Calu3 (cell line): ENCODE measurements around the gene MTURN. TPM values are rescaled to one million over a fixed set of nuclear protein-coding genes. Genes with fewer than 3 reads are reported as not detected.

Source experiments
- BruUV-seq: library from RNA; stranded (reverse); fragments of 400-500 nt; replicated peaks from 2 replicates; lab custom pipeline; 2021; lab: Mats Ljungman, UMichigan
- CTCF ChIA-PET: fragments of 300-600 bp; sonication (Branson Sonifier 250); formaldehyde crosslinking; loops from one replicate; lab custom pipeline; 2022; ENCODE audit warnings: antibody characterized with exemption; lab: Charles Lee
- DNase-seq: peaks from one replicate; pipeline ENCODE4 v3.0.0; 2022
- H3K27ac Mint-ChIP-seq: one replicate; pipeline ENCODE4 v1.8.0; 2022; ENCODE audit warnings: mixed read lengths; ENCODE audit not compliant: unreplicated experiment
- H3K27me3 Mint-ChIP-seq: one replicate; pipeline ENCODE4 v1.8.0; 2022; ENCODE audit warnings: mixed read lengths; ENCODE audit not compliant: unreplicated experiment
- H3K36me3 Mint-ChIP-seq: one replicate; pipeline ENCODE4 v1.8.0; 2022; ENCODE audit warnings: mild to moderate bottlenecking, moderate library complexity, mixed read lengths; ENCODE audit not compliant: insufficient read depth, unreplicated experiment
- H3K4me1 Mint-ChIP-seq: one replicate; pipeline ENCODE4 v1.8.0; 2022; ENCODE audit warnings: mild to moderate bottlenecking, low read depth, mixed read lengths; ENCODE audit not compliant: unreplicated experiment
- H3K4me3 Mint-ChIP-seq: one replicate; pipeline ENCODE4 v1.8.0; 2022; ENCODE audit warnings: mild to moderate bottlenecking, low read depth, moderate library complexity, mixed read lengths; ENCODE audit not compliant: unreplicated experiment
- H3K9me3 Mint-ChIP-seq: one replicate; pipeline ENCODE4 v1.8.0; 2022; ENCODE audit warnings: low read depth, mixed read lengths; ENCODE audit not compliant: unreplicated experiment
- intact Hi-C: fragments of 100-400 bp; cut with micrococcal nuclease; formaldehyde crosslinking; loops from one replicate; pipeline ENCODE4 v1.10.0; 2022; ENCODE audit not compliant: unreplicated experiment
- total RNA-seq: library from RNA; stranded (reverse); gene quantifications from 2 replicates; pipeline ENCODE4 v1.2.3, GENCODE V29; 2022
- TF ChIP-seq, protein P1 (sequence below): fragments of 200-600 bp; IDR thresholded peaks from one replicate; pipeline ENCODE4 v1.8.0; 2022; ENCODE audit warnings: antibody characterized with exemption; ENCODE audit not compliant: unreplicated experiment

The MTURN gene
- total RNA-seq, 1 experiment from 2014 or later = 6.5 TPM

DNA sequence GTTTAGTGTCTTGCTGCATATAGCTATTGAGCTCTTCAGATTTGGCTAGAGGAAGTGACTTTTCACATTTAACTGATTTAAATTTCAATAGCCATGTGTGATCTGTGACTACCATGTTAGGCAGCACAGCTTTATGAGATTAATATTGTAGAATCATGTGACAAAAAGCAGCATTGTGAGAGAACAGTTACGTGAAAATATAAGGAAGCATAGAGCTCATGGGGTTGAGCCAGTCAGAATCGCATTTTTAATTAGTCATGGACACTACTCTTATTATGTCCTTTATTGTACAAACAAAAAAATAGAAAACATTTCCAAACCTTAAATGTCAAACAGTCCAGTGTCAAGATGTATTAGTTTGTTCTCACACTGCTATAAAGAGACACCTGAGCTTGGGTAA is 48.0 kb downstream of the MTURN start:
- TF ChIP-seq, protein P1, sequence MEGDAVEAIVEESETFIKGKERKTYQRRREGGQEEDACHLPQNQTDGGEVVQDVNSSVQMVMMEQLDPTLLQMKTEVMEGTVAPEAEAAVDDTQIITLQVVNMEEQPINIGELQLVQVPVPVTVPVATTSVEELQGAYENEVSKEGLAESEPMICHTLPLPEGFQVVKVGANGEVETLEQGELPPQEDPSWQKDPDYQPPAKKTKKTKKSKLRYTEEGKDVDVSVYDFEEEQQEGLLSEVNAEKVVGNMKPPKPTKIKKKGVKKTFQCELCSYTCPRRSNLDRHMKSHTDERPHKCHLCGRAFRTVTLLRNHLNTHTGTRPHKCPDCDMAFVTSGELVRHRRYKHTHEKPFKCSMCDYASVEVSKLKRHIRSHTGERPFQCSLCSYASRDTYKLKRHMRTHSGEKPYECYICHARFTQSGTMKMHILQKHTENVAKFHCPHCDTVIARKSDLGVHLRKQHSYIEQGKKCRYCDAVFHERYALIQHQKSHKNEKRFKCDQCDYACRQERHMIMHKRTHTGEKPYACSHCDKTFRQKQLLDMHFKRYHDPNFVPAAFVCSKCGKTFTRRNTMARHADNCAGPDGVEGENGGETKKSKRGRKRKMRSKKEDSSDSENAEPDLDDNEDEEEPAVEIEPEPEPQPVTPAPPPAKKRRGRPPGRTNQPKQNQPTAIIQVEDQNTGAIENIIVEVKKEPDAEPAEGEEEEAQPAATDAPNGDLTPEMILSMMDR = no peak
- Mint-ChIP-seq H3K27ac (no peak overlapping the region), H3K27me3 (no peaks in the 10 kb centered on the region), H3K4me1 (no peaks in the 10 kb centered on the region), H3K4me3 (no peak overlapping the region), H3K9me3 (peaks cover 6% of the 10 kb centered on the region), H3K36me3 (no peaks in the 10 kb centered on the region)
- intact Hi-C loops = no loop called here
- BruUV-seq = no TSS peak
- no peak for DNase-seq
- CTCF ChIA-PET = interaction anchor here (0.6 to 1.4 kb wide), 6 partner anchors 8 to 108 kb away, joined by 3 to 4 read pairs (median 3); no protein-coding TSS in a partner anchor

DNA sequence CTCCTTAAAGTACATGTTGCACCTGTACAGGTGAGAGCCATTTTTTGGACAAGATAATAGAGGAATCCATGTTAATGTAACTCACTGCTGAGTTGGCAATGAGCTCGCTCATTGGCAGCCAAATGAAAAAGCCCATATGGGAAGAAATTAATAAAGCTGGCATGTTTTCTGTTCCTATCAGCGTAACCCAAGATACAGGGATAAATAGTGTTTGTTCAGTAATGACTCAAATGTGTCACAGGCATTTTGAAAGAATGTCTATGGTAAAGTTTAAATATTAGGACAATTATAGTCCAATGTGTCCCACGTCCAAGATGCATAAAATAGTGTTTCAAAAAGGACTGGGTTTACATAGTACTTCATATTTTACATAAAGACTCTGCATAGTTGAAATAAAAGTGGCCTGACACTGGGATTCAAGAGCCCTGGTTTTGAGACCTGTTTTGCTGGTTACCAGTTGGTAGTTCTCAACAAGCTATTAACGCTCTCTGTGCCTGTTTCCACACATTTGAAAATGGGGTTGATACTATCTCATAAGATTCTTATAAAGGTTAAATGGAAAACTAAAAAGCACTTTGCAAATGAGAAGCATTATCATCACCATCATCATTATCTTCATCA is 49.1 kb downstream of the MTURN start:
- Mint-ChIP-seq H3K4me3 (no peak overlapping the region), H3K4me1 (no peaks in the 10 kb centered on the region), H3K36me3 (no peaks in the 10 kb centered on the region), H3K27ac (no peak overlapping the region), H3K9me3 (peaks cover 11% of the 10 kb centered on the region), H3K27me3 (no peaks in the 10 kb centered on the region)
- DNase-seq = no peak
- CTCF ChIA-PET = interaction anchor here (0.9 to 1.4 kb wide), 5 partner anchors 8 to 42 kb away, joined by 3 to 4 read pairs (median 3); no protein-coding TSS in a partner anchor
- intact Hi-C loops = no loop called here
- BruUV-seq = no TSS peak
- TF ChIP-seq, protein P1 = no peak

- Mint-ChIP-seq H3K36me3 (no peaks in the 10 kb centered on the region), H3K27ac (no peak overlapping the region), H3K27me3 (no peaks in the 10 kb centered on the region), H3K4me3 (no peak overlapping the region), H3K4me1 (no peaks in the 10 kb centered on the region), H3K9me3 (peaks cover 13% of the 10 kb centered on the region)
- BruUV-seq = no TSS peak
- CTCF ChIA-PET = no interaction called here
- DNase-seq = no peak
- TF ChIP-seq, protein P1 = no peak
- intact Hi-C loops = no loop called here
These were observed 50.2 kb downstream of the MTURN start for GRCh38 chr7:30184791-30185487.

DNA sequence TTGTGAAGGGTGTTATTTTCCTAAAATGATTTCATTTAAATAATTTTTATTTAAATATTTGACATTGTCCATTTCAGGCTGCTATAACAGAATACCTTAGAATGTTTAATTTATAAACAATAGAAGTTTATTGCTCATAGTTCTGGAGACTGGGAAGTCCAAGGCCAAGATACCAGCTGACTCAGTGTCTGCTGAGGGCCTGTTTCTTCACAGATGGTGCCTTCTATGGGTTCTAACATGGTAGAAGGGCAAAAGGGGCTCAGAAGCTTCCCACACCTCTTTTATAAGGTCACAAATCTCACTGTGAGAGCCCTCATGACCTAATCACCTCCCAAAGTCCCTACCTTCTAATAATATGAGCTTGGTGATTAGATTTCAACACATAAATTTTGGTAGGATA is 50.7 kb downstream of the MTURN start:
- Mint-ChIP-seq H3K4me1 (no peaks in the 10 kb centered on the region), H3K36me3 (no peaks in the 10 kb centered on the region), H3K9me3 (peaks cover 15% of the 10 kb centered on the region), H3K27ac (no peak overlapping the region), H3K4me3 (no peak overlapping the region), H3K27me3 (no peaks in the 10 kb centered on the region)
- intact Hi-C loops = no loop called here
- no peak for DNase-seq
- no TSS peak for BruUV-seq
- CTCF ChIA-PET = no interaction called here
- TF ChIP-seq, protein P1 = no peak
